Ovary (tissue), 3 donors: Measurements from ENCODE around the gene EBF4.

ENCODE experiments used
- CTCF ChIP-seq, 3 donors: fragments of 450-650 bp in 2 of 3; fragments of 200-600 bp in 1 of 3; IDR thresholded peaks; one replicate each; pipeline versions ENCODE4 v1.5.1 to v1.8.0; 2016 to 2022; ENCODE audit warnings: antibody characterized with exemption in 3 of 3, mild to moderate bottlenecking in 1 of 3
- EP300 ChIP-seq: sonication (generic); formaldehyde crosslinking; IDR thresholded peaks from one replicate; pipeline ENCODE4 v1.6.1; 2017; ENCODE audit warnings: antibody characterized with exemption
- POLR2A ChIP-seq: fragments of 450-650 bp; IDR thresholded peaks from one replicate; pipeline ENCODE4 v1.6.1; 2017; ENCODE audit warnings: antibody characterized with exemption, mild to moderate bottlenecking, moderate library complexity
- donor health status: DM: no; HTN: no; CAD: no.

GRCh38 chr20:2688041-2688591 lies 4.5 kb upstream of the EBF4 start:
- TF ChIP-seq CTCF (IDR thresholded peaks at IDR 0.05) = peak; percentile 34 to 52 (median 40)
- no peak for TF ChIP-seq EP300
- TF ChIP-seq POLR2A = no peak
